Neural cell (in vitro differentiated cells): ENCODE measurements around the gene AGBL4. TPM values are rescaled to one million over a fixed set of nuclear protein-coding genes. Genes with fewer than 3 reads are reported as not detected.

Source experiments
- H2AFZ ChIP-seq: fragments of 200-600, 300-800 bp; sonication (generic), shearing (Covaris generic); 2 replicates; pipeline ENCODE4 v1.6.0; 2014; ENCODE audit warnings: low read depth, mild to moderate bottlenecking, antibody characterized with exemption, low read length, moderate library complexity
- H3F3A ChIP-seq: fragments of 200-600 bp; shearing (Covaris generic); 2 replicates; pipeline ENCODE4 v1.6.1; 2016; ENCODE audit warnings: mild to moderate bottlenecking, moderate library complexity, mixed read lengths, antibody characterized with exemption, low read length; ENCODE audit not compliant: insufficient read depth, poor library complexity, severe bottlenecking
- H3K27ac ChIP-seq: fragments of 200-600, 300-800 bp; sonication (generic), shearing (Covaris generic); 2 replicates; pipeline ENCODE4 v1.5.1; 2014; ENCODE audit warnings: mild to moderate bottlenecking, low read length, moderate library complexity
- H3K27me3 ChIP-seq: fragments of 300-800, 200-600 bp; sonication (generic), shearing (Covaris generic); 2 replicates; pipeline ENCODE4 v1.6.0; 2014; ENCODE audit warnings: mild to moderate bottlenecking, low read depth, low read length, moderate library complexity; ENCODE audit not compliant: insufficient read depth
- H3K36me3 ChIP-seq: fragments of 300-800, 200-600 bp; sonication (generic), shearing (Covaris generic); 2 replicates; pipeline ENCODE4 v1.5.1; 2014; ENCODE audit warnings: mild to moderate bottlenecking, antibody characterized with exemption, low read length, moderate library complexity; ENCODE audit not compliant: insufficient read depth
- H3K4me2 ChIP-seq: fragments of 300-800, 200-600 bp; sonication (generic), shearing (Covaris generic); 2 replicates; pipeline ENCODE4 v1.6.0; 2014; ENCODE audit warnings: mild to moderate bottlenecking, low read length
- H3K4me3 ChIP-seq: fragments of 300-800, 200-600 bp; sonication (generic), shearing (Covaris generic); 2 replicates; pipeline ENCODE4 v1.5.1; 2014; ENCODE audit warnings: mild to moderate bottlenecking, low read length, moderate library complexity
- H3K79me2 ChIP-seq: fragments of 200-600 bp; shearing (Covaris generic); replicated peaks from 2 replicates; pipeline ENCODE4 v1.6.0; 2014; ENCODE audit warnings: mild to moderate bottlenecking, low read length, moderate library complexity; ENCODE audit not compliant: insufficient read depth
- H3K9ac ChIP-seq: fragments of 300-800, 200-600 bp; sonication (generic), shearing (Covaris generic); 2 replicates; pipeline ENCODE4 v1.6.1; 2016; ENCODE audit warnings: mild to moderate bottlenecking, low read length, mixed read lengths
- H3K9me2 ChIP-seq: fragments of 200-600 bp; shearing (Covaris generic); 2 replicates; pipeline ENCODE4 v1.6.1; 2016; ENCODE audit warnings: mild to moderate bottlenecking, low read length, mixed read lengths; ENCODE audit not compliant: insufficient read depth
- H3K9me3 ChIP-seq: fragments of 200-600, 300-800 bp; sonication (generic), shearing (Covaris generic); 2 replicates; pipeline ENCODE4 v1.6.1; 2016; ENCODE audit warnings: mild to moderate bottlenecking, mixed run types, low read length, moderate library complexity, mixed read lengths
- H4K20me1 ChIP-seq: fragments of 200-600 bp; shearing (Covaris generic); 2 replicates; pipeline ENCODE4 v1.6.1; 2016; ENCODE audit warnings: mild to moderate bottlenecking, mixed run types; ENCODE audit not compliant: insufficient read depth
- CTCF ChIP-seq: fragments of 450-650 bp; IDR thresholded peaks from 2 replicates; pipeline ENCODE4 v1.5.1; 2014; ENCODE audit warnings: antibody characterized with exemption, mild to moderate bottlenecking, moderate library complexity; ENCODE audit not compliant: poor library complexity, severe bottlenecking
- EP300 ChIP-seq: fragments of 450-650 bp; conservative IDR thresholded peaks from 2 replicates; pipeline ENCODE4 v1.6.1; 2014; ENCODE audit warnings: antibody characterized with exemption, mild to moderate bottlenecking, moderate library complexity; ENCODE audit not compliant: poor library complexity, severe bottlenecking
- EZH2 ChIP-seq: fragments of 200-600, 300-800 bp; shearing (Covaris generic), sonication (generic); IDR thresholded peaks from 2 replicates; pipeline ENCODE4 v1.6.1; 2014; ENCODE audit warnings: antibody characterized with exemption, low read length, borderline replicate concordance, mild to moderate bottlenecking; ENCODE audit not compliant: insufficient read depth, poor library complexity, severe bottlenecking
- MXI1 ChIP-seq: fragments of 450-650 bp; conservative IDR thresholded peaks from 2 replicates; pipeline ENCODE4 v1.6.1; 2014; ENCODE audit warnings: antibody characterized with exemption, mild to moderate bottlenecking; ENCODE audit not compliant: poor library complexity, severe bottlenecking
- POLR2AphosphoS5 ChIP-seq: IDR thresholded peaks from 2 replicates; pipeline ENCODE4 v1.6.1; 2012
- RAD21 ChIP-seq: fragments of 450-650 bp; conservative IDR thresholded peaks from 2 replicates; pipeline ENCODE4 v1.6.1; 2014; ENCODE audit warnings: antibody characterized with exemption, mild to moderate bottlenecking, moderate library complexity
- REST ChIP-seq: IDR thresholded peaks from 2 replicates; pipeline ENCODE4 v1.6.1; 2012; ENCODE audit warnings: borderline replicate concordance
- SMC3 ChIP-seq: fragments of 450-650 bp; conservative IDR thresholded peaks from 2 replicates; pipeline ENCODE4 v1.6.1; 2014; ENCODE audit warnings: antibody characterized with exemption, mild to moderate bottlenecking, moderate library complexity; ENCODE audit not compliant: poor library complexity
- TAF1 ChIP-seq: IDR thresholded peaks from 2 replicates; pipeline ENCODE4 v1.6.1; 2012; ENCODE audit warnings: low read depth
- polyA plus RNA-seq: library from polyadenylated mRNA; depleted of rRNA; stranded (reverse); fragments of >200 nt; gene quantifications from 2 replicates; pipeline ENCODE4 v1.2.3, GENCODE V29; 2014

The AGBL4 gene
- polyA plus RNA-seq, 1 donor from 2014 or later, result 1.3 TPM

- H3K4me3 ChIP-seq, result no peak overlapping the region
- H3K27me3 ChIP-seq, result no peaks in the 10 kb centered on the region
- H3K36me3 ChIP-seq, result no peaks in the 10 kb centered on the region
- H3K27ac ChIP-seq, result no peak overlapping the region
- no peak overlapping the region for H2AFZ ChIP-seq
- H3K9me2 ChIP-seq, result no peaks in the 10 kb centered on the region
- no peaks in the 10 kb centered on the region for H4K20me1 ChIP-seq
- TF ChIP-seq MXI1 (no peak), REST (no peak), RAD21 (no peak), POLR2AphosphoS5 (no peak), TAF1 (no peak)
- no peaks in the 10 kb centered on the region for H3K79me2 ChIP-seq
- H3F3A ChIP-seq, result no peaks in the 10 kb centered on the region
- no peak overlapping the region for H3K9ac ChIP-seq
- H3K9me3 ChIP-seq, result no peaks in the 10 kb centered on the region
- no peak overlapping the region for H3K4me2 ChIP-seq
Measured at GRCh38 chr1:48969971-48970370, 1053.8 kb downstream of the AGBL4 start.

GRCh38 chr1:48967318-48967717 lies 1056.4 kb downstream of the AGBL4 start:
- H3K4me3 ChIP-seq, result no peak overlapping the region
- no peak for TF ChIP-seq MXI1
- TF ChIP-seq EP300, result no peak
- no peak for TF ChIP-seq TAF1
- TF ChIP-seq POLR2AphosphoS5, result no peak
- TF ChIP-seq CTCF, result no peak
- no peak for TF ChIP-seq REST
- no peak for TF ChIP-seq SMC3
- no peak for TF ChIP-seq EZH2
- no peak for TF ChIP-seq RAD21
- no peaks in the 10 kb centered on the region for H3K36me3 ChIP-seq
- H2AFZ ChIP-seq, result no peak overlapping the region
- H3K79me2 ChIP-seq, result no peaks in the 10 kb centered on the region
- H4K20me1 ChIP-seq, result no peaks in the 10 kb centered on the region
- no peak overlapping the region for H3K27ac ChIP-seq
- no peaks in the 10 kb centered on the region for H3K27me3 ChIP-seq
- H3K9ac ChIP-seq, result no peak overlapping the region
- H3F3A ChIP-seq, result no peaks in the 10 kb centered on the region
- no peak overlapping the region for H3K4me2 ChIP-seq
- H3K9me2 ChIP-seq, result no peaks in the 10 kb centered on the region
- no peaks in the 10 kb centered on the region for H3K9me3 ChIP-seq
